HG02610 (cell line): ENCODE measurements around the gene TK2.

Experiments used
- ATAC-seq: cut with Tn5 transposase; IDR thresholded peaks from one replicate; pipeline ENCODE4 v1.9.1; 2021; ENCODE audit warnings: mild to moderate bottlenecking, moderate library complexity; ENCODE audit not compliant: unreplicated experiment

Gene TK2

DNA sequence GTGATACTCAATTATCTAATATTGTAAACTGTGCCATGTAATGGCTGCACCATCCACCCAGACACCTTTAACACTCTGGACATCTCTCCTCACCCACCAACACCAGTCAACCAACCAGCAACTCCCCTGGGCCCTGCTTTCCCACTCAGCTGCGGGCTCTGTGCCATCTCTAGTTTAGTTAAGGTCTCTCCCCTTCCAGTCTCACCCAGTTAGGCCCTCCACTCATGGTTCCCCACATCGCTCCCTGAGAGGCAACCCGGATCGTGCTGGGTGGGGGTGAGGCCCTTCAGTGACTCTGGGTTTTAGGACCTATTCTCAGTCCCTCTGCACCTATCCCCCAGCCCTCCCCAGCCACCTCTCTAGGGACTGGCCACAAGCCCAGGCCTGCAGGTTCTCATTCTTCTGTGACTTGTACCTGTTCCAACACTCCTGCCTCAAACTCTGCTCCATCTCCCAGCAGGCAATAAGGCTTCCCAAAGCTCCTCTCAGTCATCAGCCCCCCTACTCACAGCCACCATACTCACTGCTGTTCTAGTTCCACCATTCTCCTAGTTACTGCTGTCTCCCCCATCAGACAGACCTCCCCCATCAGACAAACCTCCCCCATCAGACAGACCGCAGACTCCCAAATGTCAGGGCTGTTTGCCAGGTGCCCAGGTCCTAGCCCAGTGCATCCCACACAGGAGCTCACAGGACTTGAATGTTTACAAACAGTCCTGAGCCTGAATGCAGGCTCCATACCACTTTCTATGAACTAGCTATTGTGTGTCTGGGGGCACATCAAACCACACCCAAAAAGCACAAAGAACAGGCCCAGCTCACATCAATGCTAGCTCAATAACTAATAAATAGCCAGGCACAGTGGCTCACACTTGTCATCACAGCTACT is 2.6 kb downstream of the TK2 start:
- no peak for ATAC-seq

DNA sequence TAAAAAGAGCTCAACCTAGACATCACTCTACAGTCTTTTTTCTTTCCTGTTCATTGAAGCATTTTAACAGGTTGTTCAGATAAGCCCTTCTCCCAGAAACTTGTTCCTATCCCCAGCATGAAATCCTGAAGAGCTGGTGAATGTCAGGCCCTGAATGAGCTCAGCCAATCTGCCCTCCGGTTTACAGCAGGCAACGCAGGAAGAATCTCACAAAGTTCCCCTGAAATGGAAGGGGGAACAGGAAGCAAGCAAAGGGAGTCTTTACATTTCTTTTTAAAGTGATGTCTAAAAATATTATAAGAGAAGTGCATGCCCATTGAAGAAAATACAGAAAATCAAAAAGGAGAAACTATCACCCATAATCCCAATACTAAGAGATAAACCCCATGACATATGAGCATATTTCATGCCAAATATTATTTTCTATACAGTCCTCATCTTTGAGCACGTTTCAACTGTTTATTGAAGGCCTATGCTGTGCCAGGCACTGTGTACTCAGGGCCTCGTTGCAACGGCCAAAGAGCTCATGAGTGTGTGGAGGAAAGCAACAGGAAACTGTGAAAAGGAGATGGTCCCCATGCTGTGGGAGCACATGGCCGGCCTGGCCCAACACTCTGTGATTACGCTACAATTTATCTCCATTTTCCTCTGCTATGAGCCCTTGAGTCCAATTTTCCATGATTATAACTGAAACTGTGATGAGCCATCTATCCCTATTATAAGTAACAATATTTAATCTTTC is 5.7 kb downstream of the TK2 start:
- ATAC-seq, result no peak

DNA sequence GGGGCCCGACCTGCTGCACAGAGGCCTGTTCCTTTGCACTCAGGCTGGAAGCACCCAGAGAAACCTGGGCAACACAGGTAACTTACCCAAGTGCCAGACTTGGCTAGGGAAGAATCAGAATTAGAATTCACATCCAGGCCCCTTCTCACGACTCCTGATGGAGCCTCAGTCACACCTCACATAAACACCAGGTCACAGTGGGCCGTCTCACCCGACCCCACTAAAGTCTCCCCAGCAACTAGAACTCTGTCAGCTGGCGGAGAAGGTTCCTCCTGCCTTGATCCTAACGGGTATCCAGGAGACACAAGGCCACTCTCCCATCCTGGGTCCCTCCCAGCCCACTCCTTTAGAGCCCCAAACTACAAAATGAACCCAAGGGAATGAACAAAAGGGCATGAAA is 6.4 kb downstream of the TK2 start:
- ATAC-seq, result no peak

- ATAC-seq, result no peak
These were observed 7.5 kb downstream of the TK2 start for GRCh38 chr16:66542396-66542795.

DNA sequence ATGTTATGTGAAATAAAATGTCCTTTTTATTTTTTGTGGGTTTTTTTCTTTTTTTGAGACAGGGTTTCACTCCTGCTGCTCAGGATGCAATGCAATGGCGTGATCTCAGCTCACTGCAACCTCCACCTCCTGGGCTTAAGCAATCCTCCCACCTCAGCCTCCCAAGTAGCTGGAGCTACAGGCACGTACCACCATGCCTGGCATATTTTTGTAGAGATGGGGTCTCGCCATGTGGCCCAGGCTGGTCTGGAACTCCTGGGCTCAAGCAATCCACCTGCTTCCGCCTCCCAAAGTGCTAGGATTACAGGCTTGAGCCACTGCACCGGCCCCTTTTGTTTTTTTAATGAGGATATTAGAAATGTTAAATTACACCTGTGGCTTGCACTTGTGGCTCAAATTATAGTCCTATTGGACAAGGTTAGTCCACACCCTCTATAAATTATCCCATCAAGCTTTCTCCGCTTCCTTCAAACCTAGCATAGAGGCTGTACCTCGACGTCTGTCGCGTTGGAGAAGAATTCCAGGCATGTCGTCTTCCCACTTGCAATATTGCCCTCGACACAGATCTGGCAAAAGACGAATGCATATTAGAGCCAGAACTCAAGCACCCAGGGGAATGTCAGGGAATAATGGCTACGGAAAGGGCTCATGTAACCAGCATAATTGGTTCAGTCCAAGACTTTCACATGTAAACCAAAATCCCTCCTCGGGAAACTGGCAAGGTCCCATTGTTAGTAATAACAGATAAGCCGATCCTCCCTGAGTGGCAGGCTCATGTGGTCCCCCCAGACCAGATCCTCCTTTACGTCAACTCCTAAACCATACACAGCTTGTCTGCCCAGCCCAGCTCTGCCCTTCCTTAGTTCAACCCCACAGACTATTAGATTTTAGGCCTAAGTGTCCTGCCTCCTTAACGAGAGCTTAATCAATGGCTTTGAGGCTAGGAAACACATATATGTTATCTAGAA is 8.2 kb downstream of the TK2 start:
- ATAC-seq, result no peak

DNA sequence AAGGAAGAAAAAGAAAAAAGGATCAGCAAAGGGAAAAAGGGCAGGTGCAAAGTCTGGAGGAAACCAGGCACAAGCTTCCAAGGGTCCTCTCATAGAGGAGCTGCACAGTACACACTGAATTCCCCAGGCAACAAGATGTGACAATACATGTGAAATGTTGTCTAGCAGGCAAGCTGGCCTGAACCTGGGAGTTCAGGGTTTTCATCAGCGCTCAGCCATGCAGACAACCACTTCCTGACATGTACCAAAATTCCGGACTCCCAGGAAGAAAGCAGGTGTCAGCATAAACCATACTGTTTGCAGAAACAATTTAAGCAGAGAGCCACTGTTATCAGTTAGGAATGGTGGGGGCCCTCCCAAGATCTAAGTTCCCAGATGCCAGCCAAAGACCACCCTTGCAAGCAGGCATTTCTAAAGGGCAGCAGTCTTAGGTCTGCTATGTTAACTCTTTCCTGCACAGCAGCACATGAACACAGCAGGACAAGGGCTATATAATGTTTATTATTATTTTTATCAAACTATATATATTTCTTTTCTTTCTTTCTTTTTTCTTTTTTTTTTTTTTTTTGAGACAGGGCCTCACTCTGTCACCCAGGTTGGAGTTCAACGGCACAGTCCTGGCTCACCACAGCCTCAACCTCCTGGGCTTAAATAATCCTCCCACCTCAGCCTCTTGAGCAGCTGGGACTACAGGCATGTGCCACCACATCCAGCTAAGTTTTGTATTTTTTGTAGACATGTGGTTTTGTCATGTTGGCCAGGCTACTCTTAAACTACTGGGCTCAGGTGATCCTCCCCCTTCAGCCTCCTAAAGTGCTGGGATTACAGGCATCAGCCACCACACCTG is 10.1 kb downstream of the TK2 start:
- peak; percentile 84 for ATAC-seq

- ATAC-seq, result no peak
These were observed 11.0 kb downstream of the TK2 start for GRCh38 chr16:66538910-66539309.

DNA sequence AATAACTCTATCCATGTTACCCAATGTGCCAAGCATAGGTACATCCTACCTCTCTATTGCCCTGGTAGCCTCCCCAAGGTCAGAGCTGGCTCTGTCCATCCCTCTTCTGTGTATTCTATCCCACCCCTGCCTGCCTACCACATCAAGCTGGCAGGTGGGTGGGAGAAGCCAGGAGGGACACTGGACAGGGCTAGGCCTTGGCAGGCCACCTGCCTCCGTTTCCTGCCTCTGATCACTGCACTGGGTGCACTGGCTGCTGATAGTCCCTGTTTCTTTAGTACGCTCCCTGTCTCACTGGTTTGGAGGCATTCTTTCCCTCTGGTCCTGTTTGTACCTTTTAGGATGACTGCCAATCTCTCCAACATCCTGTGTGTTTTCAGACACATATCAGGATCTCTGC is 12.7 kb downstream of the TK2 start:
- no peak for ATAC-seq

GRCh38 chr16:66536525-66536924 is 13.4 kb downstream of the TK2 start:
- ATAC-seq, result no peak

DNA sequence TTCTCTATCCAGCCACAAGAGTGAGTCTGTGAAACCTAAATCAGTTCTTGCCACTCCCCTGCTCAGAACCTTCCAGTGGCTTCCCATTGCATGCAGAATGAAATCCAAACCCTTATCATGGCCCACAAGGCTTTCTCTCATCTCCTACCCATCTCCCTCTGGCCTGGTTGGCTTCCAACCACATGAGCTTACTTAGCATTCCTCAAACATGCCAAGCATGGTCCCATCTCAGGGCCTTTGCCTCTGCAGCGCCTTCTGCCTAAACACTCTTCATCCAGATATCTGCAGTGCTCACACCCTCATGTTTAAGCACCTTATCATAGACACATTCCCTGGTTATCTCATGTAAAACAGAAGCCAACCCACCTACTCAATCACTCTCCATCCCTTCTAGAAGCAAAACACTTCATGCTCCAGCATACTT is 15.5 kb downstream of the TK2 start:
- no peak for ATAC-seq

DNA sequence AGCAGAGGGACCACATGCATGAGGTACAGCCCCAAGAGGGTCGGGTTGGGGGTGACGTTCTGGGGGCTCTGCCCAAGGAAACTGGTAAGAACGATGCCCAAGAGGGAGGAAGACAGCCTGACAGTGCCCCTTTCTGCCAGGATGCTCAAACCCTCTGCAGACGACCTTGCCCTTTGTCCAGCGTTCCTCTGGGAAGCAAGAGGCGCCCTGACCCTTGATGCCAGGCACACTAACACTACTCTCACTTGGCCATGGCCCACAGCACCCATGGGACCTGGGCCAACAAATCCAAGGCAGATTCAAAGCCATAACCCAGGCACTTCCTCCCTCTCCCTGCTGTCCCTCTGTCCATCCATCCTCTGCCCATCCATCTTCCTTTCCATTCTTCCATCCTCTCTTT is 20.4 kb downstream of the TK2 start:
- ATAC-seq, result no peak

DNA sequence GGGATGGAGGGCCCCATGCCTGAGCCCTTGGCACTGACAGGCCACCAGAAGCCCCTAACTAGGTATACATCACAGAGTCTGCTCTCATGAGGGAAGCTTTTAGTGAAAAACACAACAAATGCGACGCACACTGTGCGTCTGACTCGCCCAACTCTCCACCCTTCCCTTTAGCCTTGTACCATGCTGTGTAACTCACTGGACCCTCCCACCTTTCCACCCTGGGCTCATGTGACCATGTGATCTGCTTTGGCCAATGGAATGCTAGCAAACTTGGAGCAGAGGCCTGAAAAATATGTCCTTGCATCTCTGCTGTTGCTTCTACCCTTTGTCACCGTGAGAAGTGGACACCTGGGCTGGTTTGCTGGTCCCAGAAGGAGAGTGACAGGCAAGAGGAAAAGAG is 21.6 kb downstream of the TK2 start:
- no peak for ATAC-seq

DNA sequence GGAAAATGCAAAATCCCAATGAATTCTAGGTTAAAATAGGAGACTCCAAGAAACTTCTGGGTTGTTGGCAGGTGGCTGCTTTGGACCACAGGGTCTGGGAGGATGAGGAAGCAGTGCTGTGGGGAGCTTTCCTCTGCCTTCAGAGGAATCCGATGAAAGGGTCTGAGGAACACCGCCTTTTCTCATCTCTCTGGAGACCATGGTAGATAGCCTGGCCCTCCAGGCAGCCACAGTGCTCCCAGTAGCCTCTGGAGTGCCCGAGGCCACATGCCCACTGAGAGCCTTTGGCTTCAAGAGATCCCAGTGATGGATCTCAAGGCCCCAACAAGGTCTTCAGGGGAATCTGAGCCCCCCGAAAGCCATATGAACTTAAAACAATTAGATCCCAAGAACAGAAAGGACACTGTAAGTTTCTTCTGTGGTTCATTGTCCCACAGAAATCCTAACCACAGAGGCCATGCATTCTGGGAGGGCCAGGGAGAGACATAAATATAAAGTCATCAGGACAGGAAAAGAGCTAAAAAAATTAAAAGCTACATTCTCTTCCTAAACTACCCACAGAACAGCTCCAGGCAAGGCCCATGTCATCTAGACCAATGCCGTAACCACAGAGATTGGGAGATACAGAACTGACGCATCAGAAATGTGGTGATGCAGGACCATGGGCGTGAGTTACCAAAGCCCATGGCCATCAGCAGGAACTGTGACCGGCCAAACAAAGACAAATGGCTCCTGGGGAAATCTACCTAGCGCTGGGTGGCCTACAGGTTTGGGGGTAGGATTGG is 24.3 kb downstream of the TK2 start:
- ATAC-seq, result no peak

DNA sequence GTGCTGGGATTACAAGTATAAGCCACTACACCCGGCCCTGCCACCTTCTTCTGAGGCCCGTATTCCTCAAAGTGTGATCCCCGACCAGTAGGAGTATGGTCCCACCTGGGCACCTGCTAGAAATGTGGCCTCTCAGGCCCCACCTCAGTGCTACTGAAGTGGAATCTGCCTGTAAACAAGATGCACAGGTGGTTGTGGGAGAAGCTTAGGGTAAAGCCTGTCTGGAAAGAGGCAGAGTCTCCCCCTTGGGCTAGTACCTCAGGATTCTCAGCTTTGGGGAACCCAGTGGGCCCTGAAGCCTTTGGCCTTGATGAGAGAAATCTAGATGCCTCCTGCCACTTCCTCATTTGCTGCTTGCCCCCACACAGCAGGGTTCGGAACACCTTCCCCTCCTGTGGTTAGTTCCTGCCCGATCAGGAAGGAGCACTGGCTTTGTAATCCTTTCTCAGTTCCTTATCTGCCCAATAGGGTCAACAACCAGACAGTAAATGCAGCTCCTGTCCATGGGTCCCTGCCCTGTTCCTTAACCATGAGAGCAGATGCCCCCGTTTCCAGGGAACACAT is 25.2 kb downstream of the TK2 start:
- ATAC-seq, result peak; percentile 50

DNA sequence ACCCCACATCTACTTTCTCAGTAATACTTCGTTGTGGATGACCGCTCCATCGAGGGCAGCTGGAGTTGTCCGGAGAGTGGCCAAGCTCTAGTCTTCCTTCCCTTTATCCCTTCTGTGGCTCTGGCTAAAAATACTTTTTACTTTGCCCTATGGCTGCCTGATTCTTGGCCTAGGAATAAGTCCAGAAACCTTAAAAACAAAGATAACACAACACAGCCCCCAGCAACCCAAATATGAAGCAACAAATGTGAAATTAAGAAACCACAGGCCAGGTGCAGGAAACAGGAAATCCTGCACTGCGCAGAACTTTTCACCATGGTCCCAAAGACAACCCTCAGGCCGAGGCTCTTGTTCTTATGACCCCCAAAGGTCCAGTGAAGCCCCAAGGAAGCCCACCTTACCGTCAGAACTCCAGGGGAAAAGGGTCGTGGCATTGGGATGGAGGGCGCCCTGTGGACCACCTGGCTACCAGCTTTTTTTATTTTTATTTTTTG is 26.0 kb downstream of the TK2 start:
- no peak for ATAC-seq

DNA sequence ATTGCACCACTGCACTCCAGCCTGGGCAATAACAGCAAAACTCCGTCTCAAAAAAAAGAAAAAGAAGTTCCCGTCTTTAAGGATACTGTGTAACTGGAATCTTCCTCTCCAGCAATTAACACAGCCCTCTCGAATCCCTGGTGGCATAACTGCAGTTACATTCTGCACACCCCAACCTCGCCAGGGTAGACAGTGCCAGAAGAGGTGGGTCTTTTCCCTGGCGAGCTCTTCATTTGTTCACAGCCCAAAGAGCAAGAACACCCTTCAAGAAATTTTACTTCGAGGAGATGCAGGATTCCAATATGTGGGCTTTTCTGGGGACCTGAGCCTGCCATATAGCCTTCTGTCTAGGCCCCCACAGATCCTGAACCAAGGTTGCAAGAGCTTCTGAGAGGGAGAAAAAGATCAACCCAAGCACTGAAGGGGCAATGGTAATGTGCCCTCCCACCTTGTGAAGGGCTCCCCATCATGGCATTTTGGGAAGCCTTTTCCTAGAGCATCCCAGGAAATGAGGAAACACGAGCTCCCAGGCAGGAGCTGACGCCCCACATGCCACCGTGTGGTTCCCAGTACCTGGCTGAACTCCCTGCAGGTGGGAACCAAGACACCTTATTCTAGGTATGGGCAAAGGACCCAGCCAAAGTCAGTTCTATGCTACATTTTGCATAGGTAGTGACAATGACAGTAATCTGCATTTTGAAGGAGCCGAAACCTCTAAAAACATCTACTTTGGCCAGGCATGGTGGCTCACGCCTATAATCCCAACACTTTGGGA is 26.9 kb downstream of the TK2 start:
- no peak for ATAC-seq

DNA sequence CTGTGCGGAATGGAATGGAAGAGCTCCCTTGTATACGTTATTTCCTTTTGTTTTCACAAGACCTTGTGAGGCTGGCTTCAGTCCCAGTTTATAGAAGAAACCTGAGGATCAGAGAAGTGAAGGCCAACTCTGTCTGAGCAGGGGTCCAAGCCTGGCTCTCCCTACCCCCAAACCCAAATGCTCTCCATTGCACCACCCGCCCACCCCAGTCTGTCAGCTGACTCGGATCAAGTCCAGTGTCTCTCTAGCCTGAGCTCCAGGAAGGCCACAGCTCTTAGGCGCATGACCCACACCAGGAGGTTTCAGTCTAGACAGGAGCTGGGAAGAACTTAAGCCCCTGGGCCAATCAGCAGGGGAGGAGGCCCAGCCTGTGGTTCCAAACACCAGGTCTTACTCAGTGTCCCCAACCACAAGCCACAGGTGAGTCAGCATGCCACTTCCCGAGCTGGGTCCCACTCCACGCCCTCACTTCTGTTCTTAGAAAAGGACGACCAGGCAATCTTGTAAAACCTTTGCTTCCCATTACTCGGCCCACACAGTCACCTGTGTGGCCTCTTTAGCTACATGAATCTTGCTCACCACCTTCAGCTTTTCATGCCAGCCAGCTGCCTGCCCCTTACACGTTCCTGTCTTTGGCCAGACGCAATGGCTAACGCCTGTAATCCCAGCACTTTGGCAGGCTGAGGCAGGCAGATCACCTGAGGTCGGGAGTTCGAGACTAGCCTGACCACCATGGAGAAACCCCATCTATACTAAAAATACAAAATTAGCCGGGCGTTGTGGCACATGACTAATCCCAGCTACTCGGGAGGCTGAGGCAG is 27.8 kb downstream of the TK2 start:
- ATAC-seq, result peak; percentile 85
